ENCODE results near the gene AVPI1. TPM values are rescaled to one million over a fixed set of nuclear protein-coding genes. Genes with fewer than 3 reads are reported as not detected.
A peak's percentile ranks its signal among the peaks of the same experiment; 100 is the strongest.

The AVPI1 gene
- total RNA-seq, 1 experiment from 2014 or later: 6.5 TPM

DNA sequence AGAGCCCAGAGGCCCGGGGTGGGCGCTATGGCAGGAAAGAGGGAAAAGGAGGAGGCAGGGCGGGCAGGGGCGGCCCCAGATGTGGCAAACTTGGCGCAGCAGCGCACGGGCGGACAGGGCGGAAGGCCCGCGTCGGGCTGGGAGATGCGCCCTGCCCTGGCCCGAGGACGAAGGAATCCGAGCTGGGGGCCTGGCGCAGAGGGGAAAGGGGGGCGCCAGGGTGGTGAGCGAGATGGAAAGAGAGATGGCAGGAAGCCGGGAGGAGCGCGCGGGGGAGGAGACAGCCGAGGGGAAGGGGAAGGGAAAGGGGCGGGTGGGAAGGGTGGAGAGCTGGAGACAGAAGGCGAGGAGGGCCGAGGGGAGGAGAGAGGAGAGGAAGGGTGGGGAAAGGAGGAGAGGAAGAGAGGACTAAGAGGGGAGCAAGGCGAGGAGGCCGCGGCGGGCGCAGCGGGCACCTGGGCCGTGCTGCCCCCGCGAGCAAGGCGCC lies 26.3 kb upstream of the AVPI1 start, which contains the start of gene MARVELD1:
Gene MARVELD1 (plus strand): TSS at position 392 of the 487 bp plus-strand sequence. CDS start 147 bp downstream, outside the sequence.
- Histone ChIP-seq H3K4ac (ENCODE audit: low read depth, low read length) (no peak within 1 kb of the TSS), H4K5ac (ENCODE audit: insufficient read length, low read depth, low read length) (no peak within 1 kb of the TSS), H3K4me2 (ENCODE audit: insufficient read depth, insufficient read length, low read length) (peak within 1 kb of the TSS; percentile 81), H3K9ac (ENCODE audit: extremely low read depth, insufficient read length, low read length) (peak within 1 kb of the TSS; percentile 49), H3K23ac (ENCODE audit: insufficient read length, low read depth, low read length) (no peak within 1 kb of the TSS), H3T11ph (ENCODE audit: low read length) (no peak within 1 kb of the TSS), H4K91ac (ENCODE audit: insufficient read length, low read depth, low read length) (no peak within 1 kb of the TSS), H2BK12ac (ENCODE audit: insufficient read length, low read depth, low read length) (peak within 1 kb of the TSS; percentile 26), H3K4me1 (ENCODE audit: insufficient read depth, low read length) (peaks cover 4% of the 10 kb centered on the region; the same call in 1 of the 2 replicates), H3K27ac (ENCODE audit: insufficient read length, low read depth, low read length) (no peak within 1 kb of the TSS), H2BK15ac (ENCODE audit: low read depth, low read length) (no peak within 1 kb of the TSS), H3K18ac (ENCODE audit: insufficient read length, low read depth, low read length) (peak within 1 kb of the TSS; percentile 63), H4K8ac (replicated peaks; ENCODE audit: insufficient read length, low read depth, low read length) (no peak within 1 kb of the TSS), H2AK5ac (ENCODE audit: insufficient read length, low read length) (no peak within 1 kb of the TSS), H2BK120ac (ENCODE audit: low read depth, low read length, poor library complexity, severe bottlenecking) (no peak within 1 kb of the TSS), H3K79me1 (ENCODE audit: insufficient read depth, low read depth, low read length, poor library complexity, severe bottlenecking) (no peaks in the 10 kb centered on the region), H3K14ac (ENCODE audit: insufficient read depth, low read length) (peak within 1 kb of the TSS; percentile 88), H3K79me2 (ENCODE audit: insufficient read depth, low read length) (no peaks in the 10 kb centered on the region), H2AFZ (ENCODE audit: low read length) (no peak within 1 kb of the TSS), H2BK20ac (ENCODE audit: low read depth, low read length, poor library complexity, severe bottlenecking) (no peak within 1 kb of the TSS), H3K9me3 (ENCODE audit: control insufficient read depth, low read depth, low read length) (no peaks in the 10 kb centered on the region), H2BK5ac (ENCODE audit: insufficient read length, low read length) (no peak within 1 kb of the TSS), H4K20me1 (ENCODE audit: control insufficient read depth, insufficient read depth, insufficient read length) (no peaks in the 10 kb centered on the region), H3K27me3 (ENCODE audit: insufficient read depth, low read length) (no peaks in the 10 kb centered on the region), H3K23me2 (ENCODE audit: insufficient read length, low read depth, low read length, poor library complexity, severe bottlenecking) (peaks cover 21% of the 10 kb centered on the region), H3K56ac (ENCODE audit: insufficient read length, low read depth, low read length) (no peak within 1 kb of the TSS)
- TF ChIP-seq, protein P1, sequence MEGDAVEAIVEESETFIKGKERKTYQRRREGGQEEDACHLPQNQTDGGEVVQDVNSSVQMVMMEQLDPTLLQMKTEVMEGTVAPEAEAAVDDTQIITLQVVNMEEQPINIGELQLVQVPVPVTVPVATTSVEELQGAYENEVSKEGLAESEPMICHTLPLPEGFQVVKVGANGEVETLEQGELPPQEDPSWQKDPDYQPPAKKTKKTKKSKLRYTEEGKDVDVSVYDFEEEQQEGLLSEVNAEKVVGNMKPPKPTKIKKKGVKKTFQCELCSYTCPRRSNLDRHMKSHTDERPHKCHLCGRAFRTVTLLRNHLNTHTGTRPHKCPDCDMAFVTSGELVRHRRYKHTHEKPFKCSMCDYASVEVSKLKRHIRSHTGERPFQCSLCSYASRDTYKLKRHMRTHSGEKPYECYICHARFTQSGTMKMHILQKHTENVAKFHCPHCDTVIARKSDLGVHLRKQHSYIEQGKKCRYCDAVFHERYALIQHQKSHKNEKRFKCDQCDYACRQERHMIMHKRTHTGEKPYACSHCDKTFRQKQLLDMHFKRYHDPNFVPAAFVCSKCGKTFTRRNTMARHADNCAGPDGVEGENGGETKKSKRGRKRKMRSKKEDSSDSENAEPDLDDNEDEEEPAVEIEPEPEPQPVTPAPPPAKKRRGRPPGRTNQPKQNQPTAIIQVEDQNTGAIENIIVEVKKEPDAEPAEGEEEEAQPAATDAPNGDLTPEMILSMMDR (conservative IDR thresholded peaks at IDR 0.05): no peak
- H3K27me3 Mint-ChIP-seq (ENCODE audit: low read depth): peaks cover 9% of the 10 kb centered on the region
- no CpG with 5 or more reads among the region's 37 CpGs for WGBS (ENCODE audit: extremely low coverage, insufficient read length, low lambda C conversion rate)
- H3K4me1 Mint-ChIP-seq: peaks cover 41 to 47% of the 10 kb centered on the region in 2 experiments
- peak within 1 kb of the TSS; percentile 97 to 99 (median 99) for H3K27ac Mint-ChIP-seq
- H3K4me3 Mint-ChIP-seq: peak within 1 kb of the TSS; percentile 98 to 99
- H3K36me3 Mint-ChIP-seq (ENCODE audit: insufficient read depth in 1 of 3, low read depth in 3 of 3): peaks cover 17 to 25% (median 19%) of the 10 kb centered on the region in 3 experiments
- DNase-seq: peak; percentile 88
- no peaks in the 10 kb centered on the region; a peak in 1 of 5 replicates for H3K9me3 Mint-ChIP-seq

Data from H9 (cell line).